ENCODE data around the gene BCAN.

BCAN gene, protein sequence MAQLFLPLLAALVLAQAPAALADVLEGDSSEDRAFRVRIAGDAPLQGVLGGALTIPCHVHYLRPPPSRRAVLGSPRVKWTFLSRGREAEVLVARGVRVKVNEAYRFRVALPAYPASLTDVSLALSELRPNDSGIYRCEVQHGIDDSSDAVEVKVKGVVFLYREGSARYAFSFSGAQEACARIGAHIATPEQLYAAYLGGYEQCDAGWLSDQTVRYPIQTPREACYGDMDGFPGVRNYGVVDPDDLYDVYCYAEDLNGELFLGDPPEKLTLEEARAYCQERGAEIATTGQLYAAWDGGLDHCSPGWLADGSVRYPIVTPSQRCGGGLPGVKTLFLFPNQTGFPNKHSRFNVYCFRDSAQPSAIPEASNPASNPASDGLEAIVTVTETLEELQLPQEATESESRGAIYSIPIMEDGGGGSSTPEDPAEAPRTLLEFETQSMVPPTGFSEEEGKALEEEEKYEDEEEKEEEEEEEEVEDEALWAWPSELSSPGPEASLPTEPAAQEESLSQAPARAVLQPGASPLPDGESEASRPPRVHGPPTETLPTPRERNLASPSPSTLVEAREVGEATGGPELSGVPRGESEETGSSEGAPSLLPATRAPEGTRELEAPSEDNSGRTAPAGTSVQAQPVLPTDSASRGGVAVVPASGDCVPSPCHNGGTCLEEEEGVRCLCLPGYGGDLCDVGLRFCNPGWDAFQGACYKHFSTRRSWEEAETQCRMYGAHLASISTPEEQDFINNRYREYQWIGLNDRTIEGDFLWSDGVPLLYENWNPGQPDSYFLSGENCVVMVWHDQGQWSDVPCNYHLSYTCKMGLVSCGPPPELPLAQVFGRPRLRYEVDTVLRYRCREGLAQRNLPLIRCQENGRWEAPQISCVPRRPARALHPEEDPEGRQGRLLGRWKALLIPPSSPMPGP

DNA sequence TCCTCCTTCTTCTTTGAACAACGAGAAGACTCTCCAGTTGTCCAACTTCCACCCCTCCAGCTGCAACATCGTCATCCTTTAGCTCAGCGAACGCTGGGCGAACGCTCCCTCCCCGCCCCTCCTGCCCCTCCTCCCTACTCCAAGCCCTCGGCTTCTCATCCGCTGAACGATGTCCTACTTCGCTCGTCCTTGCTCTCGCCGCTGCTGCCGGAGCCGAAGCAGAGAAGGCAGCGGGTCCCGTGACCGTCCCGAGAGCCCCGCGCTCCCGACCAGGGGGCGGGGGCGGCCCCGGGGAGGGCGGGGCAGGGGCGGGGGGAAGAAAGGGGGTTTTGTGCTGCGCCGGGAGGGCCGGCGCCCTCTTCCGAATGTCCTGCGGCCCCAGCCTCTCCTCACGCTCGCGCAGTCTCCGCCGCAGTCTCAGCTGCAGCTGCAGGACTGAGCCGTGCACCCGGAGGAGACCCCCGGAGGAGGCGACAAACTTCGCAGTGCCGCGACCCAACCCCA, at the start of gene BCAN:
Gene BCAN (plus strand): TSS at position 357 of the 504 bp plus-strand sequence. CDS start 3,938 bp downstream, outside the sequence.
- Mint-ChIP-seq H3K27me3 (peaks cover 62% of the 10 kb centered on the region), H3K9me3 (no peaks in the 10 kb centered on the region), H3K4me1 (peaks cover 26% of the 10 kb centered on the region), H3K27ac (no peak within 1 kb of the TSS), H3K36me3 (no peaks in the 10 kb centered on the region), H3K4me3 (peak within 1 kb of the TSS; percentile 74)

DNA sequence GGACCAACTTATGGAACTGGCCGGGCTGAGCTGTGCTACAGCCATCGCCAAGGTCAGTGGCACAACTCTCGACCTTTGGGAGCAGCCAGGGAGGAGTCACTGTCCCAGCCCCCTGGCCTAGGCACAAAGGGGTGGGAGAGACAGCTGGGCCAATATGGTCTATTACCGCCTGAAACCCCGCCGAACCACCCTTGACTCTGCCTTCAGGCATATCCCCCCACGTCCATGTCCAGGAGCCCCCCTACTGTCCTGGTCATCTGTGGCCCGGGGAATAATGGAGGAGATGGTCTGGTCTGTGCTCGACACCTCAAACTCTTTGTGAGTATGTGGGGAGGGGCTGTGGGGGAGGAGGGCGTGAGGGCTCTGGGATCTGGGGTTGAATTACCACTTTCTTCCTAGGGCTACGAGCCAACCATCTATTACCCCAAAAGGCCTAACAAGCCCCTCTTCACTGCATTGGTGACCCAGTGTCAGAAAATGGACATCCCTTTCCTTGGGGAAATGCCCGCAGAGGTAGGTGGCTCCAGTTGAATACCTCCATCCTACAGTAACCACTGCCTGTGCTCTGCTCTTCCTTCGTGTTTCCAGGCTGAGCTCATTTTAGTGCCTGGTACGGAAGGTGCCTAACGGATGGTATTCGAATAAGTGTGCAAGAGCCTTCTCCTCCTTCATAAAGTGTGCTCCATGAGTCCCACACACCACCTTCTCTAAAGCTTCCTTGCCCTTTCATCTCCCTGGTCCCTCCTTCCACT, 49.6 kb upstream of the BCAN start:
- Mint-ChIP-seq H3K36me3 (peaks cover 13% of the 10 kb centered on the region), H3K4me3 (peak overlapping the region; percentile 88), H3K27ac (peak overlapping the region; percentile 53), H3K4me1 (peaks cover 35% of the 10 kb centered on the region), H3K9me3 (no peaks in the 10 kb centered on the region), H3K27me3 (no peaks in the 10 kb centered on the region)

DNA sequence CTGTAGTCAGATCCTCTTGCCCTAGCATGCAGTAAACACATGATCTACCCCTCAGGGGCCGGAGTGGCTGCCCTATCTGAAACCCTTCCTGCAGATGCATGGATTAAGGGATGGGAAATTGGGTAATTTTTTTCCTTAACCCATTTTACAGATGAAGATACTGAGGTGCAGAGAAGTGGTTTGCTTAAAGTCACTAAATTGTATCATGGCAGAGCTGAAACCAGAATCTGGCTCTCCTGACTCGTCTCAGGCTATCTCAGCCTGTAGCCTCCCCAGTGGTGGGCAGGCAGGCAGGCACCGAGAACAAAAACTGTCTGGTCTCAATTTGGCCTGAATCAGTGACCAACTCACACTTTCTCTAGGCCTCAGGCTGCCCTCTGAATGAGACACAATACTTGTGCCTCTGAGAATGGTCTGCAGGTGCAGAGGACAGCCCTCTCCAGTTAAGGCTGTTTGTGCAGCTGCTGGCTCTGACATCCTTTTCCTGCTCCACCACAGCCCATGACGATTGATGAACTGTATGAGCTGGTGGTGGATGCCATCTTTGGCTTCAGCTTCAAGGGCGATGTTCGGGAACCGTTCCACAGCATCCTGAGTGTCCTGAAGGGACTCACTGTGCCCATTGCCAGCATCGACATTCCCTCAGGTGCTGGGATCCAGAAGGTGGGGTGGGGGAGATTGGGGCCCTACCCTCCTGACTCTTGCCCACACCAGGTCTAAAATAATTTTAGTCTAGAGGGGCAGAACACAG, 48.8 kb upstream of the BCAN start:
- Mint-ChIP-seq H3K36me3 (peaks cover 13% of the 10 kb centered on the region), H3K4me1 (peaks cover 36% of the 10 kb centered on the region), H3K4me3 (peak overlapping the region; percentile 88), H3K9me3 (no peaks in the 10 kb centered on the region), H3K27ac (peak overlapping the region; percentile 53), H3K27me3 (no peaks in the 10 kb centered on the region)

DNA sequence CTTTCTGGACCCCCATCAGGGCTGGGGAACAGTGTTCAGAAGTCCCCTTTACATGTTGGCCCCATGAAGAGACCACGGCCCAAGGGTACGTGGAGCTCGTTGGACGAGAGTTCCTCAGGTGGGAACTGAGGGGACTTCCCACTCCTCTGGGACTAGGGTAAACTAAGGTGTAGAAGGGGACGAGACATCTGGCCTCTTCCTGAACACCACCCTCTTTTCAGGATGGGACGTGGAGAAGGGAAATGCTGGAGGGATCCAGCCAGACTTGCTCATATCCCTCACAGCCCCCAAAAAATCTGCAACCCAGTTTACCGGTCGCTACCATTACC, 48.3 kb upstream of the BCAN start:
- Mint-ChIP-seq H3K27ac (no peak overlapping the region), H3K36me3 (peaks cover 16% of the 10 kb centered on the region), H3K4me3 (no peak overlapping the region), H3K27me3 (no peaks in the 10 kb centered on the region), H3K9me3 (no peaks in the 10 kb centered on the region), H3K4me1 (peaks cover 40% of the 10 kb centered on the region)

DNA sequence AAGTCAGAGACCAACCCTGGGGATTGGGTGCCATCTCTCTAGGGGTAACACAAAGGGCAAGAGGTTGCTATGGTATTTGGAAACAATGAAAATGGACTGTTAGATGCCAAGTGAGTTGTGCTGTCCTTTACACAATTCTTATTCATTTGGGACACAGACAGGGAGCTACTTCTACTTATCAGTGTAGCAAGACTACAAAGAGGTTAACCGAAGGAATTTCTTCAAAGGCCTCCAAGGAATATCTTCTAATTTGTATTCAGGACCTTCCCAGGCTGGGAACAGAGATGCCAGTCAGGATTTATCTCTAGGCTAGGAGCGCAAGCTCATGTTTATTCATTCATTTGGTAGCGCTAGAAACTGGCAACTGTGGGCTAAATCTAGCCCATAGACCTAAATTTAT, 47.7 kb upstream of the BCAN start:
- Mint-ChIP-seq H3K27ac (no peak overlapping the region), H3K4me3 (no peak overlapping the region), H3K4me1 (peaks cover 42% of the 10 kb centered on the region), H3K9me3 (no peaks in the 10 kb centered on the region), H3K36me3 (peaks cover 19% of the 10 kb centered on the region), H3K27me3 (no peaks in the 10 kb centered on the region)

DNA sequence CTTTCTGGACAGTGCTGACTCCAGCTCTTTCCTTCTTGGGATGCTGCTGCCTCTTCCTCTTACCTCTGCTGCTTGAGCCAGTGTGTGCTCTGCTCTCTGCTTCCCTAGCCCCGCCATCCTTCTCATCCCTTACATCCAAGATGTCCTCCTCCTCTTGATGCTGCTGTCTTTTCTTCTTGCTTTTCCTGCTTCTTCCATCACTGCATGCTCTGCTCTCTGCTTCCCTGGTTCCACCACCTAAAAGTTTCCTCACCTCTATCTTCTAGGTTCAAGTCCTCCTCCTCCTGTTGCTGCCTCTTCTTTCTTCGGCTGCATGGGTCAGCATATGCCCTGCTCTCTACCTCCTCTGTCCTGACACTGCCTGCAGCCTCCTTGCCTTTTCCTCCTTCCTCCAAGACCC, 46.9 kb upstream of the BCAN start:
- Mint-ChIP-seq H3K27me3 (no peaks in the 10 kb centered on the region), H3K36me3 (peaks cover 23% of the 10 kb centered on the region), H3K9me3 (no peaks in the 10 kb centered on the region), H3K27ac (peak overlapping the region; percentile 86), H3K4me3 (no peak overlapping the region), H3K4me1 (peaks cover 47% of the 10 kb centered on the region)

DNA sequence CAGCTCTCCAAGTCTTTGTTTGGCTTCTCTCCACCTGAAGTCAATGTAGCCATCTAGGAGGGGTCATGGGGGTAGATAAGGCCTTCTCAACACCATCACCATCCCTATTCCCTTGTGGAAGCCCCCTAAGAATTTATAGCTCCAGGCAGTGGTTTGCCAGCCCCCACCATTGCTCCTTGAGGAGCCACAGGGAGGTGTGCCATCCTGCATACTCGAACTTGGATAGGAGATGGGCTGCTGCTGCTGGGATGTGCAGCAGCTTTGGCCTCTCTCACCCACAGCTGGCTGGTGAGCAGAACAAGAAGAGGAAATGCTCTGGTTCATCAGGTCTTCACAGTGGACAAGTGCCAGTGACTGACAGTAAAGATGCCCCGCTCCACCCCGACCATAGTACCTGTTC, 45.5 kb upstream of the BCAN start:
- H3K27ac Mint-ChIP-seq = peak overlapping the region; percentile 84
- H3K36me3 Mint-ChIP-seq = peaks cover 28% of the 10 kb centered on the region
- H3K27me3 Mint-ChIP-seq = no peaks in the 10 kb centered on the region
- peaks cover 42% of the 10 kb centered on the region for H3K4me1 Mint-ChIP-seq
- no peaks in the 10 kb centered on the region for H3K9me3 Mint-ChIP-seq
- H3K4me3 Mint-ChIP-seq = no peak overlapping the region

DNA sequence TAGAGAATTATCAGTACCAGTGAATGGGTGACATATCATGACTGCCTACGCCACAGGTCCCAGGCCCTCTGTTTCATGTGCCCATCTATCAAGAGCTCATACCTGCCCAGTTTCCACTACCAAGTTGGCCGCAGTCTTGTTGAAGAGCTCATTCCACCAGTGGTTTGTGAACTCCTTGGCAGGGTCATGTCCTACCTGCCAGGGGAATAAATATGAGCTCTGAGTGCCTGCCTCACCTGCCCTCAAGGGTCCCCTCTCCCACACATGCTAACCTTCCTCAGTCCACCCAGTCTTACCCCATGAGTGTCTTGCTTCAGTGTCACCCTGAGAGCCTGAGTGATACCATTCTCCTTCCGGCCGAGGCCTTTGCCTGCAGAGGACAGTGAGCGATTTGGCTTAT, 43.8 kb upstream of the BCAN start:
- H3K9me3 Mint-ChIP-seq = no peaks in the 10 kb centered on the region
- no peak overlapping the region for H3K4me3 Mint-ChIP-seq
- H3K27ac Mint-ChIP-seq = peak overlapping the region; percentile 73
- H3K4me1 Mint-ChIP-seq = peaks cover 50% of the 10 kb centered on the region
- peaks cover 28% of the 10 kb centered on the region for H3K36me3 Mint-ChIP-seq
- H3K27me3 Mint-ChIP-seq = no peaks in the 10 kb centered on the region

DNA sequence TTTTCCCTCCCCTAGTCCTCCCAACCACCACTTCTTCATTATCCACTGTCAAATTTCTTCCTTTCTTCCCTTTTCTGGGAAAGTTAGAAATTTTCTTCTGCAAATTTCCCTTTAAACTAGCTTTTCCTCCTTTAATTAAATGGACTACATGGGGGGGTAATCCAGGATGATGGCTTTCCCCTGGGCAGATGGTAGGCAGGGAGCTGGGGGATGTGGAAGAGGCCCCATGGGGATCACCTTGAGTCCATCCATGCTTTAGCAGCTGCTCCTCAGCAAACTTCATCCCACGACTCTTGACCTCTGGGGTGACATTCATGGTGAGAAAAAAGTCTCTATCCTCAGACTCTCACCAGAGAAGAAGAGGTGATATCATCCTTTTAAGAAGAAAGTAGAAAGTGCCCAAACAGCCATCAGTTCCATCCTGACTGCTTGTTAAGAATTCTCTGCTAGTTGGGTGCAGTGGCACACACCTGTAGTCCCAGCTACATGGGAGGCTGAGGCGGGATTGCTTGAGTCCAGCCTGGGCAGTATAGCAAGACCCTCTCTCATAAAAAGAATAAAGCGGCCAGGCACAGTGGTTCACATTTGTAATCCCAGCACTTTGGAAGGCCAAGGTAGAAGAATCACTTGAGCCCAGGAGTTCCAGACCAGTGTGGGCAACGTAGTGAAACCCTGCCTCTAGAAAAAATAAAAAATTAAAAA, 43.0 kb upstream of the BCAN start:
- H3K4me1 Mint-ChIP-seq = peaks cover 49% of the 10 kb centered on the region
- H3K36me3 Mint-ChIP-seq = peaks cover 28% of the 10 kb centered on the region
- H3K9me3 Mint-ChIP-seq = no peaks in the 10 kb centered on the region
- H3K27ac Mint-ChIP-seq = peak overlapping the region; percentile 73
- no peaks in the 10 kb centered on the region for H3K27me3 Mint-ChIP-seq
- peak overlapping the region; percentile 95 for H3K4me3 Mint-ChIP-seq

DNA sequence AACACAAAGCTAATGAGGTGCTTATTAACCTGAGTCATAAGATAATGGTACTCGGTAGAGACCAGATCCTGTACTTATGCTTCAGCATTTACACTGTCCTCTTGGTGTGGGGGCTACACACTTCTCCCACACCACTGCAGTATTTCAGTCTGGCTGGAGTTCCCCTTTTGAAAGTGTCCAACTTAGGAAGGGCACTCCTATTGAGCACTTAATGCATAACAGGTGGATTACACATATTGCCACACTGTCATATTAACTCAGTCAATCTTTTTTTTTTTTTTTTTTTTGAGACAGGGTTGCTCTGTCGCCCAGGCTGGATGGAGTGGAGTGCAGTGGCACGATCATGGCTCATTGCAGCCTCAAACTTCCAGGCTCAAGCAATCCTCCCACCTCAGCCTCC, 42.1 kb upstream of the BCAN start:
- Mint-ChIP-seq H3K27me3 (no peaks in the 10 kb centered on the region), H3K27ac (peak overlapping the region; percentile 99), H3K4me3 (peak overlapping the region; percentile 95), H3K9me3 (no peaks in the 10 kb centered on the region), H3K4me1 (peaks cover 47% of the 10 kb centered on the region), H3K36me3 (peaks cover 28% of the 10 kb centered on the region)

DNA sequence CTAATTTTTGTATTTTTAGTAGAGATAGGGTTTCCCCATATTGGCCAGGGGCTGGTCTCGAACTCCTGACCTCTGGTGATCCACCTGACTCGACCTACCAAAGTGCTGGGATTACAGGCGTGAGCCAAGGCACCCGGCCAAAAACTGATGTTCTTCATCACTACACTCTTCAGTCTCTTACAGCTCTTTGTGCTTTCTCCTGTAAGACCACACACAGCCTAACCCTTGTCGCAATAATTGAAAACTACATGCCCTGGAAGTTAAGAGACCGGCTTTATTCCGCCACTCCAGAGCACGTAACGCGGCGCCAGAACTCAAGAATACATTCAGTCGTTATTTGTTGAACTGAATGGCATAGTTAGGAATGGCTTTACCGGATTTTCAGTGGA, 41.2 kb upstream of the BCAN start:
- H3K4me3 Mint-ChIP-seq = peak overlapping the region; percentile 95
- no peaks in the 10 kb centered on the region for H3K27me3 Mint-ChIP-seq
- no peaks in the 10 kb centered on the region for H3K9me3 Mint-ChIP-seq
- peaks cover 39% of the 10 kb centered on the region for H3K4me1 Mint-ChIP-seq
- H3K27ac Mint-ChIP-seq = peak overlapping the region; percentile 99
- H3K36me3 Mint-ChIP-seq = peaks cover 21% of the 10 kb centered on the region

DNA sequence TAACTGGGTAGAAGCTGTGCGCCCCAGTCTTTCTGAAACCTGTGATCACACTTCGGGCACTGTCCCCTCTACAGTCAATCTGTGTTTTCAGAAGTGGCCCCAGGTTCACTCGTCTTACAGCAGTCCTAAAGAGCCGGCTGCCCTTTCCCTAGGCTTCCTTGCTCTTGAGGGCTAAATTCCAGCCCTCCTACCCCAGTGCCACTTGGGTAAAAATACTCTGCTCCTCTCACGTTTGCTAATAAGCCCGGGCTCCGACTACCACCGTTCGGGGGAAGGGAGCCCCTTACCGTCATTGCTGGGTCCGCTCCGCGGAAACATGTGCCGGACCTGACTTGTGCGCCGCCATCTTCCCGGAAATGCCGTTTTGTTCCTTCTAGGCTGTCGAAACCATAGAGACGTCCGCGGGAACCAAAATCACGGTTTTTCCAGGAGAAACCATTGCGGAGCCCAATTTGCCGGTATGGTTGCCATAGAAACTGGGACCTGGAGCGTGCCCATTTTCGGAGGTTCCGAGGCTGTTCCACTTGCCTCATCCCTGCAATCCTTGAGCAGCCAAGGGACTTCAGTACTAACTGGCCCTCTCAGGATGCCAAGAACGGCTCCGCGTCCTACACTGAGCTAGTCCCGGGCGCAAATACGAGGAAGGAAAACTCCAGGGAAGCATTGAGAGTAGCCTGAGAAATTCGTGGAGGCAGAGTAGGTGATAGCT, 40.6 kb upstream of the BCAN start, which contains the start of gene GPATCH4:
Gene GPATCH4 (minus strand): TSS at position 358 of the 709 bp plus-strand sequence.
- Mint-ChIP-seq H3K4me1 (peaks cover 39% of the 10 kb centered on the region), H3K27me3 (no peaks in the 10 kb centered on the region), H3K9me3 (no peaks in the 10 kb centered on the region), H3K27ac (peak within 1 kb of the TSS; percentile 99), H3K36me3 (peaks cover 21% of the 10 kb centered on the region), H3K4me3 (peak within 1 kb of the TSS; percentile 95)

DNA sequence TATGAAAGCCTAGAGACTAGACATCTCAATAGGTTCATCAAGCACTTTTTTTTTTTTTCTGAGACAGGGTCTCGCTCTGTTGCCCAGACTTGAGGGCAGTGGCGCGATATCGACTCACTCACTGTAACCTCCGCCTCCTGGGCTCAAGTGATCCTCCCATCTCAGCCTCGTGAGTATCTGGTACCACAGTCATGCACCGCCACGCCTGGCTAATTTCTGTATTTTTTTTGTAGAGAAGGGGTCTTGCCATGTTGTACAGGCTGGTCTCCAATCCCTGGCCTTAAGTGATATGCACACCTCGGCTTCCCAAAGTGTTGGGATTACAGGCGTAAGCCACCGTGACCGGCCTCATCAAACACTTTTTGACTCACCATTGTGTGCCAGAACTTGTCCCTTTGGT, 40.0 kb upstream of the BCAN start:
- no peaks in the 10 kb centered on the region for H3K27me3 Mint-ChIP-seq
- peaks cover 36% of the 10 kb centered on the region for H3K4me1 Mint-ChIP-seq
- peak overlapping the region; percentile 99 for H3K27ac Mint-ChIP-seq
- peaks cover 20% of the 10 kb centered on the region for H3K36me3 Mint-ChIP-seq
- peak overlapping the region; percentile 95 for H3K4me3 Mint-ChIP-seq
- H3K9me3 Mint-ChIP-seq = no peaks in the 10 kb centered on the region

DNA sequence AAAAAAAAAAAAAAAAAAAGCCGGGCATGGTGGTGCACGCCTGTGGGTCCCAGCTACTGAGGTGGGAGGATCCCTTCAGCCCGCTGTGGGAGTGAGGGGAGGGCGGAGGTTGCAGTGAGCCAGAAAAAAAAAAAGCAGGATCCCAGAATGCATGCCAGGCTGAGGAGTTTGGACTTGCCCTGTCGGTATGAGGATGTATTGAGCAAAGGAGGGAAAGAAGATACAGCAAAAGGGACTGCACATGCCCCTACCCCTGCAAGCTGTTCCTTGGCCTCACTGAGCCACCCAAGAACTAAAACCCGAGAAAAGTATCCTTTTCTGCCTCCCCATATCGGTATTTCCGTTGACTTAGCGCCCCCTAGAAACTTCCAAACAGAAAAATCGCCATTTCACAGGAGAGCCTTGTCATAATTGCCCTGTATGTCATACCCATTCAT, 39.3 kb upstream of the BCAN start:
- no peaks in the 10 kb centered on the region for H3K27me3 Mint-ChIP-seq
- peaks cover 32% of the 10 kb centered on the region for H3K4me1 Mint-ChIP-seq
- H3K27ac Mint-ChIP-seq = peak overlapping the region; percentile 23
- H3K4me3 Mint-ChIP-seq = peak overlapping the region; percentile 60
- H3K36me3 Mint-ChIP-seq = peaks cover 15% of the 10 kb centered on the region
- H3K9me3 Mint-ChIP-seq = no peaks in the 10 kb centered on the region

All from activated naive CD4-positive, alpha-beta T cell treated with anti-CD3 and anti-CD28 coated beads, Interleukin-2, amount 50 U/mL, for 24 hours (primary cell).